Dendritic cell treated with granulocyte-macrophage colony-stimulating factor and Interleukin-4, amounts not matched to agents 40 ng/mL and 50 ng/mL, for 4 days (primary cell): ENCODE measurements around the gene LRRC2.
A peak's percentile ranks its signal among the peaks of the same experiment; 100 is the strongest.
"Not testable (repeated sequence)": the region's sequence is repeated elsewhere in the genome, so short reads cannot be mapped to it uniquely, and the experiment has no call there.

Experiments
- H3K27ac Mint-ChIP-seq: one replicate; pipeline ENCODE4 v1.8.0; 2022; ENCODE audit warnings: mild to moderate bottlenecking, mixed read lengths
- H3K27me3 Mint-ChIP-seq: one replicate; pipeline ENCODE4 v1.8.0; 2022; ENCODE audit warnings: mild to moderate bottlenecking, mixed read lengths
- H3K36me3 Mint-ChIP-seq: one replicate; pipeline ENCODE4 v1.8.0; 2022; ENCODE audit warnings: low read depth, mixed read lengths
- H3K4me1 Mint-ChIP-seq: one replicate; pipeline ENCODE4 v1.8.0; 2022; ENCODE audit warnings: low read depth, mixed read lengths
- H3K4me3 Mint-ChIP-seq: one replicate; pipeline ENCODE4 v1.8.0; 2022; ENCODE audit warnings: mild to moderate bottlenecking, moderate library complexity, mixed read lengths
- H3K9me3 Mint-ChIP-seq: one replicate; pipeline ENCODE4 v1.8.0; 2022; ENCODE audit warnings: mixed read lengths
- intact Hi-C: fragments of 100-400 bp; cut with micrococcal nuclease; formaldehyde crosslinking; loops from one replicate; pipeline ENCODE4 v1.15.0; 2022

Gene LRRC2

GRCh38 chr3:46557814-46558183 lies 8.3 kb downstream of the LRRC2 start:
- intact Hi-C loops = loop anchor here (2.0 kb wide), 1 partner anchor 69 kb away; no protein-coding TSS in a partner anchor
- Mint-ChIP-seq H3K27ac (no peak overlapping the region), H3K36me3 (no peaks in the 10 kb centered on the region), H3K4me3 (no peak overlapping the region), H3K9me3 (no peaks in the 10 kb centered on the region), H3K27me3 (peaks cover 7% of the 10 kb centered on the region), H3K4me1 (peaks cover 10% of the 10 kb centered on the region)

- intact Hi-C loops = no loop called here
- no peaks in the 10 kb centered on the region for H3K36me3 Mint-ChIP-seq
- no peaks in the 10 kb centered on the region for H3K9me3 Mint-ChIP-seq
- H3K4me1 Mint-ChIP-seq = no peaks in the 10 kb centered on the region
- no peak overlapping the region for H3K27ac Mint-ChIP-seq
- H3K27me3 Mint-ChIP-seq = peaks cover 7% of the 10 kb centered on the region
- no peak overlapping the region for H3K4me3 Mint-ChIP-seq
Observed at GRCh38 chr3:46553154-46553553, 12.9 kb downstream of the LRRC2 start.

GRCh38 chr3:46552538-46552937 lies 13.6 kb downstream of the LRRC2 start:
- intact Hi-C loops = no loop called here
- peaks cover 7% of the 10 kb centered on the region for H3K27me3 Mint-ChIP-seq
- H3K4me1 Mint-ChIP-seq = no peaks in the 10 kb centered on the region
- H3K9me3 Mint-ChIP-seq = no peaks in the 10 kb centered on the region
- H3K27ac Mint-ChIP-seq = no peak overlapping the region
- H3K36me3 Mint-ChIP-seq = no peaks in the 10 kb centered on the region
- no peak overlapping the region for H3K4me3 Mint-ChIP-seq

GRCh38 chr3:46551615-46552014 lies 14.5 kb downstream of the LRRC2 start:
- Mint-ChIP-seq H3K36me3 (no peaks in the 10 kb centered on the region), H3K4me1 (no peaks in the 10 kb centered on the region), H3K9me3 (no peaks in the 10 kb centered on the region), H3K27ac (no peak overlapping the region), H3K27me3 (peaks cover 5% of the 10 kb centered on the region), H3K4me3 (no peak overlapping the region)
- intact Hi-C loops = no loop called here

GRCh38 chr3:46549989-46550388 lies 16.1 kb downstream of the LRRC2 start:
- H3K36me3 Mint-ChIP-seq = no peaks in the 10 kb centered on the region
- H3K4me3 Mint-ChIP-seq = no peak overlapping the region
- H3K27me3 Mint-ChIP-seq = peaks cover 3% of the 10 kb centered on the region
- intact Hi-C loops = no loop called here
- no peak overlapping the region for H3K27ac Mint-ChIP-seq
- no peaks in the 10 kb centered on the region for H3K4me1 Mint-ChIP-seq
- H3K9me3 Mint-ChIP-seq = no peaks in the 10 kb centered on the region

- no peaks in the 10 kb centered on the region for H3K4me1 Mint-ChIP-seq
- H3K9me3 Mint-ChIP-seq = no peaks in the 10 kb centered on the region
- intact Hi-C loops = no loop called here
- no peak overlapping the region for H3K4me3 Mint-ChIP-seq
- H3K27ac Mint-ChIP-seq = no peak overlapping the region
- peaks cover 3% of the 10 kb centered on the region for H3K27me3 Mint-ChIP-seq
- no peaks in the 10 kb centered on the region for H3K36me3 Mint-ChIP-seq
Observed at GRCh38 chr3:46549408-46549904, 16.6 kb downstream of the LRRC2 start.

- H3K9me3 Mint-ChIP-seq, H3K27me3 Mint-ChIP-seq, H3K36me3 Mint-ChIP-seq, H3K4me1 Mint-ChIP-seq, H3K27ac Mint-ChIP-seq, H3K4me3 Mint-ChIP-seq, intact Hi-C loops: not testable (repeated sequence)
Observed at GRCh38 chr3:46548611-46549010, 17.5 kb downstream of the LRRC2 start.

- Mint-ChIP-seq H3K27me3 (peaks cover 2% of the 10 kb centered on the region), H3K4me3 (no peak overlapping the region), H3K9me3 (no peaks in the 10 kb centered on the region), H3K27ac (no peak overlapping the region), H3K4me1 (peaks cover 4% of the 10 kb centered on the region), H3K36me3 (no peaks in the 10 kb centered on the region)
- intact Hi-C loops = no loop called here
Observed at GRCh38 chr3:46546896-46547440, 19.1 kb downstream of the LRRC2 start.

GRCh38 chr3:46545818-46546630 lies 20.1 kb downstream of the LRRC2 start:
- Mint-ChIP-seq H3K9me3 (no peaks in the 10 kb centered on the region), H3K36me3 (no peaks in the 10 kb centered on the region), H3K4me3 (no peak overlapping the region), H3K4me1 (peaks cover 8% of the 10 kb centered on the region), H3K27me3 (peaks cover 2% of the 10 kb centered on the region), H3K27ac (no peak overlapping the region)
- intact Hi-C loops = no loop called here

GRCh38 chr3:46544771-46545503 lies 21.2 kb downstream of the LRRC2 start:
- H3K4me3 Mint-ChIP-seq = no peak overlapping the region
- peaks cover 2% of the 10 kb centered on the region for H3K27me3 Mint-ChIP-seq
- H3K27ac Mint-ChIP-seq = no peak overlapping the region
- H3K36me3 Mint-ChIP-seq = no peaks in the 10 kb centered on the region
- H3K4me1 Mint-ChIP-seq = peaks cover 9% of the 10 kb centered on the region
- intact Hi-C loops = no loop called here
- H3K9me3 Mint-ChIP-seq = no peaks in the 10 kb centered on the region

GRCh38 chr3:46542801-46543201 lies 23.3 kb downstream of the LRRC2 start:
- intact Hi-C loops = no loop called here
- peaks cover 2% of the 10 kb centered on the region for H3K27me3 Mint-ChIP-seq
- H3K36me3 Mint-ChIP-seq = no peaks in the 10 kb centered on the region
- H3K9me3 Mint-ChIP-seq = no peaks in the 10 kb centered on the region
- no peak overlapping the region for H3K4me3 Mint-ChIP-seq
- no peak overlapping the region for H3K27ac Mint-ChIP-seq
- peaks cover 30% of the 10 kb centered on the region for H3K4me1 Mint-ChIP-seq

GRCh38 chr3:46542344-46542743 lies 23.8 kb downstream of the LRRC2 start:
- peaks cover 2% of the 10 kb centered on the region for H3K27me3 Mint-ChIP-seq
- intact Hi-C loops = no loop called here
- H3K4me3 Mint-ChIP-seq = no peak overlapping the region
- peaks cover 32% of the 10 kb centered on the region for H3K4me1 Mint-ChIP-seq
- no peak overlapping the region for H3K27ac Mint-ChIP-seq
- H3K36me3 Mint-ChIP-seq = no peaks in the 10 kb centered on the region
- no peaks in the 10 kb centered on the region for H3K9me3 Mint-ChIP-seq

GRCh38 chr3:46541835-46542234 lies 24.3 kb downstream of the LRRC2 start:
- no peaks in the 10 kb centered on the region for H3K36me3 Mint-ChIP-seq
- H3K27me3 Mint-ChIP-seq = peaks cover 2% of the 10 kb centered on the region
- H3K9me3 Mint-ChIP-seq = no peaks in the 10 kb centered on the region
- intact Hi-C loops = no loop called here
- H3K4me3 Mint-ChIP-seq = no peak overlapping the region
- H3K27ac Mint-ChIP-seq = peak overlapping the region; percentile 18
- H3K4me1 Mint-ChIP-seq = peaks cover 32% of the 10 kb centered on the region

GRCh38 chr3:46540550-46540949 lies 25.6 kb downstream of the LRRC2 start:
- H3K27ac Mint-ChIP-seq = no peak overlapping the region
- no peaks in the 10 kb centered on the region for H3K9me3 Mint-ChIP-seq
- no peaks in the 10 kb centered on the region for H3K36me3 Mint-ChIP-seq
- H3K4me1 Mint-ChIP-seq = peaks cover 32% of the 10 kb centered on the region
- no peak overlapping the region for H3K4me3 Mint-ChIP-seq
- peaks cover 2% of the 10 kb centered on the region for H3K27me3 Mint-ChIP-seq
- intact Hi-C loops = no loop called here
